ENCODE results near the gene GUCY2D.

GUCY2D gene

DNA sequence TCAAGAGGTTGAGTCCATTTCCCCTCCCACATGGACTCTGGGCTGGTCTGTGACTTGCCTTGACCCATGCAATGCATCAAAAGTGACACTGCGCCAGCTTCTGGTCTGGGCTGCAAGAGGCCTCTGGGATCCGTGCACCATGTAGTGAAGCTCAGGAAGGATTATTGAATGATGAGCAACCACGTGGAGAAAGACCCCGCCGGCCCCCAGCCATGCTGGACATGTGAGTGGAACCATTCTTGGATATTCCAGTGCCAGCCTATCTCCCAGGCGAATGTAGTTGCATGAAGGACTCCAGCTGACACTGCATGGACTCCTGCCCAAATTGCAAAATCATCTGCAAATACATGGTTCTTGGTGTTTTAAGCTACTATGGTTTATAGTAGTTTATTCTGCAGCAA, 28.8 kb downstream of the GUCY2D start:
- TF ChIP-seq, protein P1, sequence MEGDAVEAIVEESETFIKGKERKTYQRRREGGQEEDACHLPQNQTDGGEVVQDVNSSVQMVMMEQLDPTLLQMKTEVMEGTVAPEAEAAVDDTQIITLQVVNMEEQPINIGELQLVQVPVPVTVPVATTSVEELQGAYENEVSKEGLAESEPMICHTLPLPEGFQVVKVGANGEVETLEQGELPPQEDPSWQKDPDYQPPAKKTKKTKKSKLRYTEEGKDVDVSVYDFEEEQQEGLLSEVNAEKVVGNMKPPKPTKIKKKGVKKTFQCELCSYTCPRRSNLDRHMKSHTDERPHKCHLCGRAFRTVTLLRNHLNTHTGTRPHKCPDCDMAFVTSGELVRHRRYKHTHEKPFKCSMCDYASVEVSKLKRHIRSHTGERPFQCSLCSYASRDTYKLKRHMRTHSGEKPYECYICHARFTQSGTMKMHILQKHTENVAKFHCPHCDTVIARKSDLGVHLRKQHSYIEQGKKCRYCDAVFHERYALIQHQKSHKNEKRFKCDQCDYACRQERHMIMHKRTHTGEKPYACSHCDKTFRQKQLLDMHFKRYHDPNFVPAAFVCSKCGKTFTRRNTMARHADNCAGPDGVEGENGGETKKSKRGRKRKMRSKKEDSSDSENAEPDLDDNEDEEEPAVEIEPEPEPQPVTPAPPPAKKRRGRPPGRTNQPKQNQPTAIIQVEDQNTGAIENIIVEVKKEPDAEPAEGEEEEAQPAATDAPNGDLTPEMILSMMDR (IDR thresholded peaks at IDR 0.05; ENCODE audit: control insufficient read depth, insufficient read depth, low read depth, low read length, missing control alignments) = no peak
- no peak for DNase-seq (ENCODE audit: low read depth)
- no peak overlapping the region for H3K4me3 ChIP-seq (ENCODE audit: control insufficient read depth, low read depth, low read length)

DNA sequence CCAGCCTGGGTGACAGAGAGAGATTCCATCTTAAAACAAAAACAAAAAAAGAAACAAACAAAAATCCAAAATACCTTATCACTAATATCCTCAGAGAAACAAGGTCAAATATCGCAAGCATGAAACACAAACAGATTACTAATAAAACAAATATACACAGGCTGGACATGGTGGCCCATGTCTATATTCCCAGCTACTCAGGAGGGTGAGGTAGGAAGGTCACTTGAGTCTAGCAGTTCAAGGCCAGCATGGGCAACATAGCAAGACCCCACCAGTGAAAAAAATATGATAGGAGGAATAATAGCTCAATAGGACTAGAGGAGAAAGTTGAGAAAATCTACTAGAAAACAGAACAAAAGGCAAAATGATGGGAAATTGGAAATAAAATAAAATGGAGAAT, 29.5 kb downstream of the GUCY2D start:
- no peak for DNase-seq (ENCODE audit: low read depth)
- TF ChIP-seq, protein P1 (IDR thresholded peaks at IDR 0.05; ENCODE audit: control insufficient read depth, insufficient read depth, low read depth, low read length, missing control alignments) = no peak
- H3K4me3 ChIP-seq (ENCODE audit: control insufficient read depth, low read depth, low read length) = no peak overlapping the region

- H3K4me3 ChIP-seq (ENCODE audit: control insufficient read depth, low read depth, low read length) = no peak overlapping the region
- DNase-seq (ENCODE audit: low read depth) = no peak
- TF ChIP-seq, protein P1 (IDR thresholded peaks at IDR 0.05; ENCODE audit: control insufficient read depth, insufficient read depth, low read depth, low read length, missing control alignments) = no peak
These were observed 30.0 kb downstream of the GUCY2D start for GRCh38 chr17:8032442-8032841.

DNA sequence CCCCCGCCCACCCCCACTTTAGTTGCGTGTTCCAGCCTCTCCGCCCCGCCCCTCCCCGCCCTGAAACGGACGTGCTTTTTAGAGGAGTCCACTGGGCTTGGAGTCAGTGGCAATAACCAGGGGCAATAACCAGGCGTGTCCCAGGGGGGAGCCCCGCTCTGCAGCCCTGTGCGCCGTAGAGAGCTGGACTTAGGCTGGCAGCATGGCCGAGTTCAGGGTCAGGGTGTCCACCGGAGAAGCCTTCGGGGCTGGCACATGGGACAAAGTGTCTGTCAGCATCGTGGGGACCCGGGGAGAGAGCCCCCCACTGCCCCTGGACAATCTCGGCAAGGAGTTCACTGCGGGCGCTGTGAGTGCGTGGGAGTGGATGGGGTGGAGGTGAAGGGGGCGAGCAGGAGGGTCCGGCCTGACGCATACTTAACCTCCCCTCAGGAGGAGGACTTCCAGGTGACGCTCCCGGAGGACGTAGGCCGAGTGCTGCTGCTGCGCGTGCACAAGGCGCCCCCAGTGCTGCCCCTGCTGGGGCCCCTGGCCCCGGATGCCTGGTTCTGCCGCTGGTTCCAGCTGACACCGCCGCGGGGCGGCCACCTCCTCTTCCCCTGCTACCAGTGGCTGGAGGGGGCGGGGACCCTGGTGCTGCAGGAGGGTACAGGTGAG, 36.7 kb downstream of the GUCY2D start, which contains the start of gene ALOX15B:
Gene ALOX15B (plus strand): TSS at position 106 of the 657 bp plus-strand sequence. CDS start 97 bp downstream, at position 203.
- H3K4me3 ChIP-seq (ENCODE audit: control insufficient read depth, low read depth, low read length) = no peak within 1 kb of the TSS

DNA sequence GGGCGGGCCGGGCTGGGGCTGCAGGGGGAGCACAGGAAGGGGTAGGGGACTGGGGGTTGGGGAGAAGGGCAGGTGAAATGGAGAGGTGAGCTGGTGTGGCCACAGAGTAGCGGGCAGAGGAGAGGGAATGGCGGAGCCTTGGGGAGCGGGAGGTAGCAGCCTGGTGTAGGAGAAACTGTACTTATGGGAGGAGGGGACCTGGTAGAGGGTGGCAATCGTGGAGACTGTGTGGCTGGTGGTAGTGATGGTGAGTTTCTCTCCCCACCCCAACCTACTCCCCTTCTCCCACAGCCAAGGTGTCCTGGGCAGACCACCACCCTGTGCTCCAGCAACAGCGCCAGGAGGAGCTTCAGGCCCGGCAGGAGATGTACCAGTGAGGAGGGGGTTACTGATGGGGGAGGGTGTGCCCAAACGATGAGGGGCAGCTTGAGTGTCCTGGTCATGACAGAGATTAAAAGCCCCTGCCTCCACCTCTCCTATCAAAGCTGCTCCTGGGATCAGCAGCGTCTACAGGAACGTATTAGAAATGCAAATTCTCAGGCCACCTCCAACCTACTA, 37.3 kb downstream of the GUCY2D start:
- H3K4me3 ChIP-seq (ENCODE audit: control insufficient read depth, low read depth, low read length) = no peak overlapping the region
- DNase-seq (ENCODE audit: low read depth) = no peak
- TF ChIP-seq, protein P1 (IDR thresholded peaks at IDR 0.05; ENCODE audit: control insufficient read depth, insufficient read depth, low read depth, low read length, missing control alignments) = no peak

More for the DNA sequence above, 36.7 kb downstream of the GUCY2D start, which contains the start of gene ALOX15B:
- DNase-seq (ENCODE audit: low read depth) = no peak
- TF ChIP-seq, protein P1 (IDR thresholded peaks at IDR 0.05; ENCODE audit: control insufficient read depth, insufficient read depth, low read depth, low read length, missing control alignments) = no peak

DNA sequence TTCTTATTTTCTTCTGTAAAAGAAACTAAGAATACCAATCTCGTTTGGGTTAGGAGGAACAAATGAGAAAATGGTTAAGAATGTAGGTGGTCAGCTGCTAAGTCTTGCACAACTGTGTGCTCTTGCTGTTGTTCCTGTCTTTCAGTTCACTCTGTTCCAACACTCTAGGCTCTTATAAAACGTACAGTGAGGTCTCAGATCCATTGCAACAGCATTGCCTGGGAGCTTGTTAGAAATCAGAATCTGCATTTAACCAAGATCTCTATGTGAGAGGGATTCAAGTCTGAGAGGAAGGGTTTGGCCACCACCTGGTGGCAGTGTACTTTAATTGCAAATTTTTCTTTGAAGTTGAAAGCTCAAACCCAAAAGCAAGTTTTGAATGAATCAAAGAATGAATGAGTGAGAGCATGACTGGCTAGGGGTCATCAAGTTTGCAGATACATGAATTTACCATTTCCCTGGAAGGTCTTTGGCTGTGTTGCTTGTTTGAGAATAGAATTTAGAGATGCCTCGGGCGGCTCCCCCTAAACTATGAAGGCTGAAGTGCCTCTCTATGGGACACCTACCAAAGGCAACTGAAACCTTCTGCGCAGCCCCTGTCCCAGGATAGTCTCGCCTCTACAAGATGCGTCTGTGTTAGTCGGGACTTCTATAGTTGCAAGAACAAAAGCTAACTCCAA, 39.0 kb downstream of the GUCY2D start:
- no peak overlapping the region for H3K4me3 ChIP-seq (ENCODE audit: control insufficient read depth, low read depth, low read length)
- TF ChIP-seq, protein P1 (IDR thresholded peaks at IDR 0.05; ENCODE audit: control insufficient read depth, insufficient read depth, low read depth, low read length, missing control alignments) = peak; percentile 67
- peak; percentile 77 for DNase-seq (ENCODE audit: low read depth)
